Activated T-helper 1 cell treated with anti-CD3 and anti-CD28 coated beads, Interleukin-2, amount 50 U/mL, for 16 hours (primary cell): Measurements from ENCODE around the gene PTPN7.
"Not testable (repeated sequence)": the region's sequence is repeated elsewhere in the genome, so short reads cannot be mapped to it uniquely, and the experiment has no call there.

Experiments
- DNase-seq, 2 donors: peaks; one replicate each; pipeline ENCODE4 v3.0.0-alpha.2; 2020; ENCODE audit warnings: low read depth in 1 of 2, low spot score in 1 of 2

Gene PTPN7

DNA sequence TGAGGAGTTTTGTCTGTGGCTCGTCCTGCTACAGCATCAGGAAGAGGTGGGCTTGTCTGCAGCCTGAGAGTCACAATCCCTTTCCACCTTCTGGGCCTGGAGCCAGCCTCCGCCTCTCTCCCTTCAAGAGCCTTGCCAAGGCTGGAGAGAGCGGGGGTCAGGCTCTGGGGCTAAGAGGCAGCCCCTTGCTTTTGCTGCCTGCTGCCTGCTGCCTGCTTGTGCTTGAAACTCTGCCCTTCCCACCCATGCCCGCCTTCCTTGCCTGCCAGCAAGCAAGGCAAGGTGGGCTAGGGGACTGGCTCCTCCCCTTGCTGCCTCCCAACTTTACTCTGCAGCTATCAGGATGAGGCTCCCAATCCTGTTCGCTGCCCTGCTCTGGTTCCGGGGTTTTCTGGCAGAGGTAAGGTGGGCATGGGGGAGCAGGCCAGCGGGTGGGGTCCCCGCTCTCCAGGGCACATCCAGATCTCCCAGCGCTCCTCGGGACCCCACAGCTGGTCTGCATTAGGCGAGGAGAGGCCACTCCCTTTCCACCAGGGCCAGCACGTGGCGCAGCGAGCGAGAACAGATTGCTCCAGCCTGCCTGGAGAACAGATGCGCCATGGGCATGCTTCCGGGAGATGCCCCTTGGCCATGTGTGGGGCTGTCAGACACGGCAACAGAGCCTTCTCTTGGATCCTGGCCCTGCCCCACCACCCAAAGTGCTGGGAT, 7.5 kb upstream of the PTPN7 start:
- no peak for DNase-seq

DNA sequence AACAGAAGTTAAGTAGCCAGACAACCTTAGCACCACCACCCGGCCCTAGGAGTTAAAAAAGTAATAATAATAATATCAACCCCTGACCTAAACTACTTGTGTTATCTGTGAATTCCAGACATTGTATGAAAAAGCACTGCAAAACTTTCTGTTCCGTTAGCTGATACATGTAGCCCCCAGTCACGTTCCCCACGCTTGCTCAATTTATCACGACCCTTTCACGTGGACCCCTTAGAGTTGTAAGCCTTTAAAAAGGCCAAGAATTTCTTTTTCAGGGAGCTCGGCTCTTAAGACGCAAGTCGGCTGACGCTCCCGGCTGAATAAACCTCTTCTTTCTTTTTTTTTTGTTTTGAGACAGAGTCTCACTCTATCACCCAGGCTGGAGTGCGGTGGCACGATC, 6.7 kb upstream of the PTPN7 start:
- not testable (repeated sequence) for DNase-seq

DNA sequence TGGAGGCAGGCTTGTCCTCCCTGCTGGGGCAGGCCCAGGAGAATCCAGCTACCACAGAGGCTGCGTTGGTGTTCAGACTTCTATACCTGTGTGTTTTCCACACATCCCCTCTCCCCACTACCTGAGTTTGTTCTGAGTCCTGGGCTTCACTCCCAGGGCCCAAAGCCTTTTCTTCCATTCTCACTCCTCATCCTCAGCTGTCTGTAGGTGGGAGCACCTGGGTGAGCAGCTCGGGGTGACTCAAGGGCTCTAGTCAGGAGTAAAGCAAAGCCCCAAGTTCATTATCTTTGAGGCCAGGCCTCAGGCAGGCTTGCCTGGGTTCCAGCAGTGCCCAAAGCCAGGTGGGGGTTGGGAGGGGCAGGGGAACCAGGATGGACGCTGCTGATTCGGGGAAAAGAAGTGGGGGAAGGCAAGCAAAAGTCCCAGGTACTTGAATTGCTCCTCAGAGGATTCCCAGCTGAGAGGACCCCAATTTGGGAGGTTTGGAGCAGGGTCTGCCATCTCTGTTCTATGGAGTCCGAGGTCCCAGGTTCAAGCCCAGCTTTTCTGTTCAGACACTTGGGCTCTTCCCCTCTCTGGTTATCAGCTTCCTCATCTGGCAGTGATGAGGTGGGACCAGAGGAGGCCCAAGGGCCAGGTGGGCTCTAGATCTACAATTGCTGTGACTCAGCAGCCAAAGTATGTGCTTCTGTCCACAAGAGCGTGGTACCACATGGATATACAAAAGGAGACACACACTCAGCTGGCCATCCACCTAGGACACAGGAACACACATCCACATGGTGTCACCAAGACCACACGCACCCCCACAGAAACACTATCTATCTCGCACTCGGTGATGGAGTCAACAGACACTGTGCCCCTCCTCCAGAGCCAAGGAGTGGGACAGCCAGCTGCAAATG, 5.8 kb upstream of the PTPN7 start:
- DNase-seq: no peak

DNA sequence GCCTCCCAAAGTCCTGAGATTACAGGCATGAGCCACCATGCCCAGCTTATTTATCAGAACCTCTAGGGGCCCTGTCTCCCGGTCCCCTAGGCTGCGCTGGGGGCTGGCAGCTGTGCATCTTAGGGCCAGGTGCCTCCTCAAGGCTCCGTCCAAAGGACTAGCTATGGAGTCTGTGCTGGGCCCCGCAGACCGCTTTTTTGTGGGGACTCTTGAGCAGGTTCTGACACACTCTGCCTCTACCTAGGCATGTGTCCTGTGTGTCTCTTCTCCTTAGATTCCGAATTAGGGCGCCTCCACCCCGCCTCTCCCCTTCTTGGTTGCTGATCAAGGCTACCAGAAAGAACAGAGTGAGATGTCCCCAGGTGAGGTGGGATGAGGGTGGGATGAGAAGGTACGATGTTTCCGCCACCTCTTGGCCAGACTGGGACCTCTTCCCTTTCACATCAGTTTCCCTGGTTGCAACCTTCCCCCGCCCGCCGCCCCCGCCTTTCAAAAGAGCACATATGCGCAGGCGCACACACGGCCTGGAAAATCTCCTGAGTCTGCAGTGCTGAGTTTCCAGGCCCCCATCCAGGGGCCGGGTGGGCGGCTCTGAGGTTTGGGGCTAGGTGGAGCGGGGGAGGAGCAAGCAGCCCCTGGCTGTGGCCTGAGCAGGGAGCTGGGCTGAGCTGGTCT, 5.0 kb upstream of the PTPN7 start:
- no peak for DNase-seq

DNA sequence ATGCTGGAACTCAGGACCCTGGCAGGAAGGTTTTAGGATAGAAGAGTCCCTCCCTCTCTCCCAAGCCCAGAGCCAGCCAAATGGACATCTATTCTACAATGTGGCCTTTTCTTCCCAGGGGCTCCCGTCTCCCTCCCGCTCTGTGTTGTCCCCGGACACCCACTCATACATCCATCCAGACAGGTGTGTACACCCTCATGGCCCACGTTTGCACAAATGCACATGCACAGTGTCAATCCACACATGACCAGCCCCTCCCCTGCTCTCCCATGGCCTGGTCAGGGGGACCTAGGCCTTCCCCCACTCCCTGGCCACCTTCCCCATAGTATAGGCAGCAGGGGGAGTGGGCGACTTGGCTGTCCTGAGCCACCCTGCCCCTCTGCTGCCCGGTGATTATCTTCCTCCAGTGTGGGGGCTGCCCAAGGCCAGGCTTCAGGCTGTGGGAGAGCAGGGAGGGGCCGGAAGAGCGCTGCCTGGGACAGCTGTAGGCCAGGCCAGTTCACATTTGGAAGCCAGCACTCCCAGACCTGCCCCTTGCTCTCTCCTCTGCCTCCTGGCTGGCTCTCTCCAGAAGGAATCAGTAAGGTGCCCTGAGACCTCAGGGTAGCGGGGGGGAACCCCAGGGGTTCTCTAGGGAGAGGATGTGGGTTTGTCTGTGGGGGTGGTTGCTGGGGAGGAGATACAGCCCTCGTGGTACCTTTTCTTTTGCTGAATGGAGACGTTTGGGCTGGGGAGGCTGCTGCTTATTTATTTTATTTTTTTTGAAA, 4.1 kb upstream of the PTPN7 start:
- DNase-seq: peak; percentile 50 to 59

DNA sequence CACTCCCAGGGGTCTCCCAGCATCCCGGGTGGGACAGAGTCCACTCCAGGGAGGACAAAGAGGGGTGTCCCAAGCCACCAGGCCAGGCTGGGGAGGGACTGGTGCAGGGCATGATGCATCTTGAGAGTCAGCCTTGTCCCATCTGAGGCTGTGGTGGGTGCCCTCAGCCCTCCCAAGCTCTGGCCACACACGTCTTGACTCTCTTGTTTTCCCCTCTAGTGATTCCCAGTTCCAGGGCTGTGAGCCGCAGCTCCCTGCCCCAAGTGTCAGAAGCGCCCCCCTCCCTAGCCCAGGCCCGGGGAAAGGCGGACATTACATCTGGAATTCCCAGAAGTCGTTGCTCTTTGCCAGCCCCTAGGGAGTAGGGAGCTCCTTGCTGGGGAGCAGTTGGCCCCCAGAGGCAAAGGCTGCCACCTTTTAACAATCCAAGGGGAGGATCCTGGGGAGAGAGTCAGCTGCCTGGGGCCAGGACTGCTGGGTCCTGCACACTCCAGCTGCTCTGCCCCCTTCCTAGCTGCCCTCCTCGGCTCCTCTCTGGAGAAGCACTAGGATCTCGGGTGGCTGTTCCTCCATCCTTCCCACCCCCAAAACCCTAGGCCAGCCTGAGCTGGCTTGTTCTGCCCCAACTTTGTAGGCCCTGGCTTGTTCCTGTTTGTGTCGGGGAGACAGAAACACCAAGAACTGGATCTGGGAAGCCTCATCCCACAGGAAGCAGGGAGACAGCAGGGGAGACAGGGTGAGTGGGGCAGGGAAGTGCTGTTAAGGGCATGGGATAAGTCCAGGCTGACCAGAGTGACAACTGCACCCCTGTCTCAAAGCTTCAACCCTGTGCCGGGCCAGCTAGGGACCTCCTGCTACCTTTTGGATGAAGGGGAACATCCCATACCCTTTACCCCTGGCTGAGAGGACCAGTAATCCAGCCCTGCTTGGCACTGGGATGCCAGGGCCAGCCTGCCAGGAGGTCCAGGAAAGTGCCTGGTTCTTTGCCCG, 3.2 kb upstream of the PTPN7 start:
- no peak for DNase-seq

DNA sequence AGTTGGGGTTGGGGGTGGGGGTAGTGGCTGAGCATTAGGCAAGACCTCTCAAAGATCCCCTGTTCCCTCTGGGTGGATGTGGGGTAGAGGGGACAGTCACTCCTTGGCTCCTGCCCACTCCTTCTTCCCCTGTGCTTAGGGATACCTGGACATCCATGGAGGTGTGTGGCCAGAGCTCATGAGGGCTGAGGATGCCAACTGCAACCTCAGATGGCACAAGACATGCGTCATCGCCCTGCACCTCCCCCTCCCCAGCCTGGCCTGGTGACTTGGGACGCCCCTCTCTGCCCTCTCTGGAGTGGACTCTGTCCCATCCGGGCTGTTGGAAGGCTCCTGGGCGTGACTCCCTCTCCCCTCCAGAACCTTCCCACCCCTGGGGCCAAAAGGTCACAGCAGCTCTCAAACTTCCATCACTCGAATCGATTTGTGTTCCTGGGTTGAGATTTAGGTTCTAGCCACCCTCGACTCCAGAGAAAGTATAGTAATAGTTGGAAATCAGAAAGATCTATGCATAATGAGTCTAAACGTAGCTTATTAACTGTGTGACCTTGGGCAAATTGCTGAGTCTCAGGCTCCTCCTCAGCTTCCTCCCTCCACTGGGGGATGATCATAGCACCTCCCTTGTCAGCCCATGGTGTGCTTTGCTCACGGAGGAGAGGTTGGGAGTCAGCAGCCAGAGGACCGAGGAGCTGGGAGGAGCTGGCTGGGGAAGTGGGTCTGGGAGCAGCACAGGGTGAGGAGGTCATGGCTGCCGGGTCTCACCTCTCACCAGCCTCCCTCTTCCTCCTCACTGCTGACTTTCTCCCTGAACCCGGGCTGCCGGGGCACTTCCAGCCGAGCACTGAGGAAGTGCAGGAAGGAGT, 2.2 kb upstream of the PTPN7 start:
- no peak for DNase-seq

DNA sequence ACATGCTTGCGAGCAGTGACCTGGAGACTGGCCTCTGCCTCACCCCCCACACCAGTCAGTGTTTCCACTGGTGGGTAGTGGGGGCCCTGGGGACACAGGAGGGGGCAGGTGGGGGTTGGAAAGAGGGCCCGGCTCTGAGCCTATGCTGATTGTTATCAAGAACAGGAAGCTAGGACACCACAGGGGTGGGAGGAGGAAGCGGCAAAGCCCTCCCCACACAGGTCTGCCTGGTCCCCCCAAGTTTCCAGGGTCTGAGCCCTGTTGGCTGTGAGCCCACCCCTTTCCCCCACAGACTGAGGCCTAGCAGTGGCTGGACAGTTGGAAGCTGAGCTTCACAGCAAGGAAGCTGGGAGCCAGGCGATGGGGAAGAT, 1.6 kb upstream of the PTPN7 start:
- peak in 1 of 2 donors; percentile 46 for DNase-seq

DNA sequence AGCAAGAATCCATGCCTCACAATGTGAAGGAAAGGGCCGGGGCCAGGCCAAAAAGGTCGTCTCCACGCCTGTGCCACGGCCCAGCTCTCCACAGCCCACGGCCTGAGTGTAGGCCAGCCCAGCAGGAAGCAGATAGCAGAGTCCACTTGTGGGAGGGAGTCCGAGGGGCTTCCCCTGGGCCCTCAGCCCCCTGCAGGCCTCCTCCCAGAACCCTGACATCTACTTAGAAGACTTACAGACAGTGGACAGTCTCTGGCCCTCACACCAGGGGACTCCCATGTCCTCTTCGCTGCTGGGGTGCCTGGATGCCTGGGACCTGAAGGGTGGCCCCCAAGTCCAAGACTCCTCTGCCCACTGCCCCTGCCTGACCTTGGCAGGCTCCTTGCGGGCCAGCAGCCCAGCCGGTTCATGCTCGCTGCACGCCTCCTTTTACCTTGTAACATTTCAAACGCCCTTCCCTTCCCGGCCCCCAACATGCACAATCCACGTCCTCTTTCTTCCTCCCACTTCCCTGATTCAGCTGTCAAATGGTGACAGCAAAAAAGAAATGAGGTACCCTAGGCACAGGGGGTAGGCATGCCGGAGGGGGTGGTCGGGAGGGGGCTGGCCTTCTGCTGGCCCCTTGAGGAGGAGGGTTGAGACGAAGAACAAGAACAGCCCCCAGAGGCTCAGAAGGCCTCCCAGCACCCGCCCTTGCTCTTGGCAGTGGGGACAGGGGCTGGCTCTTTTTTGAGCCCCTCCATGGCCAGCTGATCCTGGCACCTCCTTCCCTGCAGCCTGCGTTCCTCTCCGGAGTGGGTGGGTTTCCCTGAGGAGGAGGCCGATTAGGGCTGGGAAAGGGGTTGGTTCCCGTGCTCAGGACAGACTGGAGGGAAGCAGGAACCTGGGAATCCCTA, 997 bp upstream of the PTPN7 start:
- DNase-seq: no peak

DNA sequence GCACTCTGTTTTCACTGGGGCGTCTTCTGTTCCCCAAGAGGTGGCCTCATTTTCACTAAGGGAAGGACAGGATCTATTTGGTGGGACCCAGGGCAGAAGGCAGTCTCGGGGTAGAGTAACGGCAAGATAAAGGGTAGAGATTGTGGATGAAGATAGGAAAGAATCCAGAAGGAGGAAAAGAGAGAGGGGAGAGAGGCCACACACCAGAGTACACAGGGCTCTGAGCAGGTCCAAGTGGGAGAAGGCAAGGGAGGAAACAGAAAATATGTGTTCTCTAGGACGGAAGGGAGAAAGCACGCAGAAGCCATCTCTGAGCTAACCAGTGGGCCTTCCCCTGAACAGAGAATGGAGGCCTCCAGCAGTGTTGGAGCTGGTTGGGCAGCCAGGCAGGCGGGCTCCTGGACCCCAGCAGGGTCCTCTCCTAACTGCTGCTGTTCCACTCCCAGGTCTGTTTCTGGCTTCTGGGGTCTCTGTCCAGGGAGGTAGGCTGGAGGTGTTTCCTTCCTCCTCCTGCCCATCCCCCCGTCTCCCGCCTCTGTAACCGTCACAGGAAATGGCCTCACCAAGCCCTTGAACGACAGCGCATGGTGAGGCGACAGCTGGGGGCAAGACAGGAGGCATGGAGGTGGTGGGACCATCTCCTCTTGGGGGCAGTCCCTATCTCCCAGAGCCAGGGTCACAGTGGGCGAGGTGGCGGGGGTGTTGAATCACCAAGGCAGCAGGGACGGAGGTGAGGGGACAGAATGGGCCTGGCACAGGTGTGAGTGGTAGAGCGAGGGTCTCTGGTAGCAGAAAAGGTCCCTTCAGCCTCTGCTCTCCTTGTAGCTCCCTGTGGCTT, 649 bp downstream of the PTPN7 start:
- peak in 1 of 2 donors; percentile 36 for DNase-seq

DNA sequence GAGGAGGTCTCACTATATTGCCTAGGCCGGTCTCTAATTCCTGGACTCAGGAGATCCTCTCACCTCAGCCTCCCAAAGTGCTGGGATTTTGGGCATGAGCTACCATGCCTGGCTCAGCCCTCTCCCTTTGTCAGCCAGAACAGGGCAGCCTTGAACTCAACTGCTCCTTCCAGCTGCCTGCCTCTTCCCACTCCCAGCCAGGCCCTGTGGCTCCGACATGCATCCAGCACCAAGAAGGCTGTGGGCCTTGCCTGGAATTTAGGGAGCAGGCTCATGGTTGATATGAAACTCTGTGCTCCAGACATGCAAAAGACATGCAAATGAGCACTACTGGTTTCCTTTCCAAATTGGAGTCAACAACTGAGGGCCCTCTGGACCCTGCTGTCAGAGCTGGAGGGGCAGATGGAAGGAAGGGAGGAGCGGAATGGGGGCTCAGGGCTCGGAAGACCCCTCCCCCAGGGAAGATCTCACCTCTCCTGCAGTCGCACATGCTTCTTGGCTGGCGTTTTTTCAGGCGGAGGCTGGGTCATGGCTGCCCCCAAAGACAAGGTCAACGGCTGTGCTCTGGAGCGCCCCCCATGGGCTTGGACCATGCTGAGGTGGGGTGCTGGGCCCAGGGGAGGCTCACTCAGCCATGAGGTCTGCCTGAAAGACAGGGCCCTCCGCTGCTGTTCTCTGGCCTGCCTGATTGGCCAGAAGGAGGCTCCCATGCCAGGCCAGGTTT, 1.4 kb downstream of the PTPN7 start:
- no peak for DNase-seq

DNA sequence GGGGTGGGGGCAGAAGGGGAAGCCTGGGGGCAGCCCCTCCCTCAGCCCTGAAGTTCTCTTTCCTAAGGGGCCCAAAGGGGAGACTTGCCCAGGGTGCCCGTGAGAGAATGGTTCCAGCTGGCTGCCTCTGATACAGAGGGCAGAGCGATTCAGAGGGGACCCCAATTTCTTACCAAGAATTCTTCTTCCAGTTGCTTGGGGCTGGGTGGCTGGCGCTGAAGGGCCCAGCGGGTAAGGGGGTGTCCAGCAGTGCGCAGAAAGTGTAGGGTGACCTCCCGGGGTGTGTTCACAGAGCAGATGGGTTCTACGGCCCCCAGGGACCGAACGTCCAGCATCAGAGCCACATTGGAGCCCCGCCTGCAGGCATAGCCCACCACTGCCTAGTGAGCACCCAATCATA, 2.5 kb downstream of the PTPN7 start:
- no peak for DNase-seq

DNA sequence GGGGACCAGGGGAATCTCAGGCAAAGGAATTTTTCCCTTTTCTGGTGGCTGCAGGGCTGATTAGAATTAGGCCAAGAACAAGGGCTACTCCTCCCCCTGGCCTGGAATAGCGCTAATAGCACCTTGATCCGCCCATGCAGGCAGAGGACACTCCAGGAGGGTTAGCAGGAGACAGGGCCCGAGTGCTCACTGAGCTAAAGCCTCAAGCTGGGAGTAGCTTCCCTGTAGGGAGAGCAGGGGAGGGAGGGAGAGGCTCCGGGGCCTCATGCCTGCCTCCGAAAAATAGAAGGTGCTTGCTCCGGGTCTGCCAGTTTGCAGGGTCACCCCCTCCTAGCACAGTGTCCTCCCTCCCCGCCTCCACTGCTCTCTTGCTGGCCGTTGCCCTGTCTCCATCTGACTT, 3.8 kb downstream of the PTPN7 start:
- DNase-seq: no peak

DNA sequence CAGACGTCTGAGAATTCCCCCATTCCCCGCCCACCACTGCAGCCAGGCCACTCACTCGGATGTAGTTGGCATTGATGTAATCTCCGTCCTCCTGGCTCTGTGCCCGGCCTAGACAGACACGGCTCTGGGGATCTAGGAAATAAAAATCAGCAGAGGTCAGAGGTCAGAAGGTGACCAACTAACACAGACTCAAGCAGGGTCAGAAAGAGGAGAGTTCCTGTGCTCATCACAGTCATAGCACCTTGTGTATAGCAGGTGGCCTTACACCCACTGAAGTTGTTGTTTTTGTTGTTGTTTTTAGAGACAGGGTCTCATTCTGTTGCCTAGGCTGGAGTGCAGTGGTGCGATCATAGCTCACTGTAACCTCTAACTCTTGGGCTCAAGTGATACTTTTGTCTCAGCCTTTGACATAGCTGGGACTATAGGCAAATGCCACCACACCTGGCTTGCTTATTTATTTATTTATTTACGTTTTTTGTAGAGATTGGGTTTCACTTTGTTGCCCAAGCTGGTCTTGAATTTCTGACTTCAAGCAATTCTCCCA, 4.9 kb downstream of the PTPN7 start:
- no peak for DNase-seq

DNA sequence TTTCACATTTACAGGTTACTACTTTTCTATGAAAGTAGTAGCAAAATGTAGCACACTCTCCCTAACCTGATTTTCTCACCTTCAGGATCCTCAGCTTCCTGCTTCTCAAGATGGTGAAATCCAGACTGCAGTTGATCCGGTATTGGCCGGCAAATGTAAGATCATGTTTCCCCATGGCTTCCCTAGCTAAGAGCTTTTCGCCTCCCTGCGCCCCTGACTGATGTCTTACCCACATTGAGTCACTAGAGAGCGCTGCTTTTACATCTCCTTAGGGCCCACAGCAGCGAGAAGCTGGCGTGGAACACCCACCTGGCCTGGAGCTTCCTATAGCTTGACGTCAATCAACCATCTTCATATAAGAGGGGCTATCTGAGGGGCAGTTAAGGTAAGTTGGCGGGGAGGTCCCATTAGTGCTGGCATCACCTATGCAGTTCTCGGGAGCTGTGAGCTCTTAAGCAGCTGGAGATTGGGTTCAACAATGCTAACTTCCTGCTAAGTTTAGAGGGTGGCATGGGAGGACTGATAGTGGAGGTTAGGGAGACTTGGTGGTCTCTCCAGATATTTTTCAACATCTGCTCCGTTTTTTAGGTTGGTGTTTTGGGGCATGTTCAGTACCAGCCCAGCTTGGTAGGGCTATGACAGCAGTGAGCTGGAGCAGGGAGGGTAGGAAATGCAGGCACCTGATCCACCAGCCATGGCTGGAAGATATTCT, 5.5 kb downstream of the PTPN7 start:
- DNase-seq: no peak
